Fibroblast of peridontal ligament (primary cell): Measurements from ENCODE around the gene PSD4.

Source experiments
- DNase-seq: peaks from one replicate; pipeline ENCODE4 v3.0.0-alpha.2; 2010; ENCODE audit errors: extremely low read depth

Gene PSD4

DNA sequence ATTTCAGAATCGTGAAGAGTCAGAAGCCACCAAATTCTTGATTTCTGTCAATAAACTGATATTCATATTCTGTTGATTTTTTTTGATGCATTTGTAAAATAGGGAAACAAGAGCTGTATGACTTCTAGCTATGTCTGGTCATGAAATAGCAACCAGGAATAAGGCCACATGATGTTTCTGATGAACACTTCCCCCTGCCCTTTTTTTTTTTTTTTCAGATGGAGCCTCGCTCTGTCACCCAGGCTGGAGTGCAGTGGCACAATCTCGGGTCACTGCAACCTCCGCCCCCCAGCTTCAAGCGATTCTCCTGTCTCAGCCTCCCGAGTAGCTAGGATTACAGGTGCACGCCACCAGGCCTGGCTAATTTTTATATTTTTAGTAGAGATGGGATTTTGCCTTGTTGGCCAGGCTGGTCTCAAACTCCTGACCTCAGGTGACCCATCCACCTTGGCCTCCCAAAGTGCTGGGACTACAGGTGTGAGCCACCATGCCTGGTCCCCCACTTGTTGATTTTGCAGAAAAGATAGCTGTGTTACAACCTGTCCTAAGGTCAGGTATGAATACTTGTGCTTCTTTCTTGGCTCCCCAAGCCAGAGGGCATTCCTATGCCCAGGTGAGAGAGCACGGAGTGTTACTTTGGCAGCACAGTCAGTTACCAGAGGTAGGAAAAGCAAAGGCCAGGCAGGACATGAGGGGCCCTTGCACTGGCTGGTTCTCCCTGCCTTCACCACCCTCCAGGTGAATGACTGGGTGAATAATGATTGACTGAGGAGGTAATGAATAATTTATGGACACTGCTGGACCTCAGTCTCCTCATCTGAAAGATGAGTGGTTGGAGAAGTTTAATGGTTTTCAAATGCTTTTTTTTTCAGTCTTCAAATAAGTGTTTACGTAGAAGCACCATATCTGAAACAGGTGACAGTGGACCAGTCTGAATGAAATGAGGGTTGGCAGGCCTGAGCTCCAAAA, 65.4 kb downstream of the PSD4 start:
- no peak for DNase-seq

DNA sequence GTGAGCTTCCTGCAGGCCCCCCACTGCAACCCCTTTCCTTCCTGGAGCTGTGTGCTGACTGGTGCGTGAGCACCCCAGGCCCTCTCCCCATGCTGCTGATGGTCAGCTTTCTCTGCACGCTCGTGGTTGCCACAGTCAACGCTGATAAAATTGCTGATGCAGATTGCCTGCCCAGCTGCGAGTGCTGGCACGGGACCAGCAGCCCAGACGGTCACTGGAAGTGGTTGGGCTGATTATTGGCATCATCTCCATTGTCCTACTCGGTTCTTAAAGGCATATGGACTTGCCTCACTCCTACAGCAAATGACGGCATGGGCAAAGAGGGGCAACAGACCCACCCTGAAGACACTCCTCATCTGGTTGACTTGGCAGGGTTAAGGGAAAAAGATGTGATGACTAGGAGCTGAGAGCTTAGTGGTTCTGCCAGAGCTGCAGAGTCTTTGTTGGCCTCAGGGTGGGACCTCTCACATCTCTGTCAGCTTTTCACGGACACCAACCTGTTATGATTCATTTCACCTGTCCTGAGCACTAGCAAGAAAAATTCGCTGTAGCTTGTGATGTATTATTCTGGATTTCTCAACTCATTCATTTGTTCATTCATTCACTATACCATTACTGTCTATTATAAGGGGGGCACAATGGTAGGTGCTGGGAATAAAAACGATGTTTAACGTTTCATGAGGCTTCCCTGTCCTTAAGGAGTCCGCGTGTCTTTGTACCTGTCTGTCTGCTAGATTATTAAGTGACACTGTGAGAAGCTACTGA, 66.6 kb downstream of the PSD4 start:
- peak; percentile 98 for DNase-seq

- DNase-seq, result peak; percentile 97
These were observed 67.4 kb downstream of the PSD4 start for GRCh38 chr2:113240915-113241911.

DNA sequence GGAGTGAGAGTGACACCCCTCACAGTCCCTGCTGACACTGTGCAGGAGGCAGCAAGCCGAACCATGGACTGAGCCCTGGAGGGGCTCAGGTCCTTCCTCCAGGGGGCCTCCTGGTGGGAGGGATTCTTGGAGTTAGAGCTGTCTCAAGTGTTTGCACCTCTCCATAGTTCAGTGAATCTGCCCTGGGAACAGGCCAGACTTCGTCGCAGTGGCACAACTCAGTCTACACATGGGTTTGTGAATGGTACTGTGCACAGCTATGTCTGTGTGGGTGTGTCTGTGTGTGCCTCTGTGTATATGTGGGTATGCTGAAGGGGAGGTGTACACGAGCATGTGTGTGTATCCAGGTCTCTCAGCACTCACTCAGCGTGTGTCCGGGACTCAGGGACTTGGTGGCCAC, 68.6 kb downstream of the PSD4 start:
- DNase-seq, result no peak

DNA sequence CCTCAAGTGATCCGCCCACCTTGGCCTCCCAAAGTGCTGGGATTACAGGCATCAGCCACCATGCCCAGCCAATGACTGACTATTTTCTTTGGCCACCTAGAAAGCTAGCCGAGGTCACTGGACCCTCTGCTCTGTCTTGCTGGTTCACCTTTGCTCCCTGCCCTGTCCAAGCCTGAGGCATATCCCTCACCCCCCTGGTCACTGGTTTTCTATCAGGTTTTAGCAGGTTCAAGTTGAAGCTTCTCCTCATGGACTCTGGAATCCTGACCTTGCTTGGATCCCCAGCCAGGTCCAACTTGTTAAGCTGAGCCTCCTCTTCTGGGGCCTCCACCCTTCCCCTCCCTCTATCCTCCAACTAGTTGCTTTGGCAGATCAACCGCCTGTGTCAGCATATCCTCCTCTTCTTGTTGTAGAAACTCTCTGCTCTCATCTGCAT, 71.5 kb downstream of the PSD4 start:
- DNase-seq, result peak; percentile 12

DNA sequence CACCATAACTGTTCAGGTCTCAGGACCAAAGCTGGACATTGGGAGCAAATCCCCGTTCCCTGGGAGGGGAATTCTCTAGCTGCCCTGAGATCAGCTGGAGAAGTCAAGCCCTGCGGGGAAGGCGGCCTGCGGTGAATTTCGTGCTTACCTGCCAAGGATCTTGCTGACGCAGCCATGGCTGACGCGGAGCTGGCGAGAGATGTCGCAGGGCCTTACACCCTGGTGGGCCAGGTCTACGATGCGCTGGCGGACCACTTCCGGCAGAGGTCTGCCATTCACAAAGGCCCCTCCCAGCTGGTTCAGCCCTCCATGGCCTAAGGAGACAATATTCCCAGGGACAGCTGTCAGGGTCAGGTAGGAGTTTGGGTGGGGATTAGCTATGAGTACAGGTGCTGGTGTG, 72.8 kb downstream of the PSD4 start:
- DNase-seq, result no peak

DNA sequence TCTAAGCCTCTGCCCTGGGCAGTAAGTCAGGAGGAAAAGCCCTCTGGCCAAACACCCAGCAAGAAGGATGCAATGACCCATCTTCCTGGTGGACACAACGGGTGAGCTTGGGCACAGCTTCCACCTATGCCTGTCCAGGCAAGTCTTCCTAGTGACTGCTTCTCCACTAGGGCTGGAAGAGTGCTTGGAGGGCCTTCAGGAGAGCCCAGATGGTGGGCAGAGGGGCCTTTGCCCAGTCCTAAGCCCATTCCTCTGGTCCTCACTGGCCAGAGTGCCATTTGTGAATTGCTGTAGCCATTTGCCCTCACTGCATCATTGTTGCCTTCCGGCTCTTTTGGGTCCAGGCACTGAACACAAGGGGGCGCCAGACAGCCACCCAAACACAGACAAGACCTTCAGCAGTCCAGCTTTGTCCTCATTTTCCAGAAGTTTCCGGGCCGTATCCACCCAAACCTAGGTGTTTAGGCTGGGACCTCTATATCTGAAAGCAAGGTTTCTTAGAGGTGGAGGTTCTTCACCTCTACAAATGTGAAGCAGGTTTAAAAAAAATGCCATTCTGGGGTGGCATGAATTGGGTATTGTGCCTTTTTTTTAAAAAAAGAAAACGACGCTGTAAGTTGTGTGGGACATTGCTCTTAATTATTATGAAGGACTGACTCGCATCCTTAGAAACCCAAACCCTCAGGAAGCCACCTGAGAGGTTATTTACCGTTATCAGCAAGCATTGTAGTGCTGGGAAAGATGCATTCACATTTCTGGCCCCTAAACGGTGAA, 75.4 kb downstream of the PSD4 start:
- peak; percentile 81 for DNase-seq

DNA sequence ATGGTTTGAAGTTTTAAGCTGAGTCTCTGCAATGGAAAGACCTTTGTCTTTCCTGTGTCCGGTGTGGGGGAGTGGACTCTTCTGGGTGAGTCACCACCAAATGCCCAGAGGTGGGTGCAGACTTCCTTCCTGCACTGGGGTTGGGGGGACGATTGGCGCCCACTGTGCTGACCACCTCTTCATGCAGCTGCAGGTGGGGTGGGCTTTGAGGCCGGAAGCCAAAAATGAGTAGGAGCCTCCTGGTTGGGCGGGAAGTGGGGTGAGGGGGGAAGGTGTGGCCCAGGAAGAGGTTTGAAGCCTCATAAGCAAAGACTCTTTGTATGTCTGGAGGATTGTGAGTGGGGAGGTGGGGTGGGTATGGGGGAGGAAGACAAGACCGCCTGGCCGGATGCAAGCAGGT, 77.3 kb downstream of the PSD4 start:
- DNase-seq, result no peak

DNA sequence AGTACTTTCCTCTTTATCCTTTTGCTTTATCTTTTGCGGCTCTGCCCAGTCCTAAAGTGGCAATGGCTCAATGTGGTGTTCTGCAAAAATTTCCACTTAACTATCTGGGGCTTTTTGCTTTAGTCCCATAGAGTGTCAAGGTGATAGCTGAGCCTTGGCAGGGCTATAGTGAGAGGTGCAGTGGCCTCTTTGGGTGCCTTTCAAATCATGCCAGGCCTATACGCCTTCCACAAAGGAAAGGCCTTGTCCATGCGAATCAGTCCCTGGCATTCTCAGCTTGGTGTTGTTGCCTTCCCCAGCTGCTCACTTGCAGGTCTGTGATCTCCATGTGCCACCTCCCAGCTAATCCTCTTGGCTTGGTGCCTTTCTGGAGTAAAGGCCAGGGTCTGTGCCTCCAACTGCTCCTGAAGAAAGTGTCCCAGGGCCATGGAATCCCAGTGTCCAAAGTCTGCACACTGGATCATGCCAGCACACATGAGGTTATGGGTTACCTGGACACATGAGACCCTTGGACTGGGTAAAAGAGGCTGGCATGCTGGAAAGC, 78.3 kb downstream of the PSD4 start:
- DNase-seq, result no peak

- no peak for DNase-seq
These were observed 79.7 kb downstream of the PSD4 start for GRCh38 chr2:113253453-113253852.

- DNase-seq, result no peak
These were observed 81.6 kb downstream of the PSD4 start for GRCh38 chr2:113255140-113256070.

GRCh38 chr2:113257516-113258264, 83.9 kb downstream of the PSD4 start:
- no peak for DNase-seq

DNA sequence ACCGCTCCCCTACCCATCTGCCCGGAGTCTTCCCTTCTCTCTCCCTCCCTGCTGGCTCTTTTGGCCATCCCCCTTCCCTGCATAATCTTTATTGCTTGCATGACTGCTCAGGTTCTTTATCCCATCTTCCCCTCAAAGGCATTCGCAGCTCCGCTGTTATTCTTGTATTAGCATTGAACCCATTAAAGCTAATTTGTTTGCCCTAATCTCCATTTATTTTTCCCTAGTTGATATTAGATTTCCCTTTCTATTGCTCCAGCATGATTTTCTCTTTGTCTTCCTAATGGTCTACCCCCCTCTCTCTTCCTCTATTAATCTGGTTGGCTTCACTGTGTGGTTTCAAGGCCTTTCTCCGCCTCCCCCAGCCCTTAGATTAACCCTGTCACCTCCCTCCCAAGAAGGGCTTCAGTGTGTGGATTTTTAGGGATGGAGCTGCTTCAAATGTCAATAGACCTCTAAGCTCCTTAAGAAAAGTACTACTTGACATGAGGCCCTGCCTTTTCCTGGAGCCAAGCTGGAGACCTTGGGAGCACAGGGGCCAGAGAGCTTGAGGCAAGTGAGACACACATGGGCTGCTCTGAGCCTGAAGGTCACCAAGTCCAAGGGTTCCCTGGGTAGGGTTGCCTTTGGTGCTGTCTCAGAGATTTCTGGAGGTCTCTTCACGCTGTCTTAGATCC, 84.8 kb downstream of the PSD4 start:
- DNase-seq, result no peak
